SK-N-SH treated with all-trans-retinoic acid at 6 μM for 48 hours (cell line): ENCODE data around the gene RPLP2.

Experiments used
- CSDC2 ChIP-seq: fragments of 250-450 bp; sonication (Bioruptor Pico); IDR thresholded peaks from 2 replicates; pipeline ENCODE4 v1.5.0; 2020; ENCODE audit warnings: mild to moderate bottlenecking, moderate library complexity
- ESRRG ChIP-seq: fragments of 250-450 bp; sonication (Bioruptor Pico); IDR thresholded peaks from 2 replicates; pipeline ENCODE4 v1.6.1; 2021; ENCODE audit warnings: mild to moderate bottlenecking
- OSR1 ChIP-seq: fragments of 250-450 bp; sonication (Bioruptor Pico); IDR thresholded peaks from 2 replicates; pipeline ENCODE4 v1.8.0; 2022; ENCODE audit warnings: moderate library complexity, mild to moderate bottlenecking, inconsistent platforms
- POU6F1 ChIP-seq: fragments of 250-450 bp; sonication (Bioruptor Pico); IDR thresholded peaks from 2 replicates; pipeline ENCODE4 v1.8.0; 2021; ENCODE audit warnings: low read depth, mild to moderate bottlenecking, moderate library complexity, borderline replicate concordance
- PPARA ChIP-seq: fragments of 250-450 bp; sonication (Bioruptor Pico); IDR thresholded peaks from 2 replicates; pipeline ENCODE4 v1.5.0; 2020; ENCODE audit warnings: mild to moderate bottlenecking, borderline replicate concordance
- RARB ChIP-seq: fragments of 250-450 bp; sonication (Bioruptor Pico); IDR thresholded peaks from 2 replicates; pipeline ENCODE4 v1.8.0; 2021; ENCODE audit warnings: mild to moderate bottlenecking, moderate library complexity
- TCF4 ChIP-seq: fragments of 250-450 bp; sonication (Bioruptor Pico); IDR thresholded peaks from 2 replicates; pipeline ENCODE4 v1.8.0; 2021; ENCODE audit warnings: mild to moderate bottlenecking, moderate library complexity, borderline replicate concordance
- TSHZ2 ChIP-seq: fragments of 250-450 bp; sonication (Bioruptor Pico); IDR thresholded peaks from 2 replicates; pipeline ENCODE4 v1.5.0; 2020; ENCODE audit warnings: mild to moderate bottlenecking, moderate library complexity
- ZC3H10 ChIP-seq: fragments of 250-450 bp; sonication (Bioruptor Pico); IDR thresholded peaks from 2 replicates; pipeline ENCODE4 v1.5.1; 2021; ENCODE audit warnings: mild to moderate bottlenecking, moderate library complexity
- ZFP30 ChIP-seq: fragments of 450-650 bp; formaldehyde crosslinking; IDR thresholded peaks from 2 replicates; pipeline ENCODE4 v1.5.0; 2022; ENCODE audit warnings: mild to moderate bottlenecking, moderate library complexity
- ZNF8 ChIP-seq: fragments of 450-650 bp; formaldehyde crosslinking; IDR thresholded peaks from 2 replicates; pipeline ENCODE4 v1.5.0; 2020; ENCODE audit warnings: mild to moderate bottlenecking, moderate library complexity
- TF ChIP-seq, protein P1 (sequence below): fragments of 250-450 bp; sonication (Bioruptor Pico); IDR thresholded peaks from 2 replicates; pipeline ENCODE4 v1.5.1; 2021; ENCODE audit warnings: mild to moderate bottlenecking, moderate library complexity
- TF ChIP-seq, protein P2 (sequence below): fragments of 250-450 bp; sonication (Bioruptor Pico); IDR thresholded peaks from 2 replicates; pipeline ENCODE4 v1.8.0; 2020; ENCODE audit warnings: mild to moderate bottlenecking, moderate library complexity, borderline replicate concordance
- TF ChIP-seq, protein P3 (sequence below): fragments of 250-450 bp; sonication (Bioruptor Pico); IDR thresholded peaks from 2 replicates; pipeline ENCODE4 v1.5.1; 2020; ENCODE audit warnings: low read depth, mild to moderate bottlenecking, moderate library complexity

DNA sequence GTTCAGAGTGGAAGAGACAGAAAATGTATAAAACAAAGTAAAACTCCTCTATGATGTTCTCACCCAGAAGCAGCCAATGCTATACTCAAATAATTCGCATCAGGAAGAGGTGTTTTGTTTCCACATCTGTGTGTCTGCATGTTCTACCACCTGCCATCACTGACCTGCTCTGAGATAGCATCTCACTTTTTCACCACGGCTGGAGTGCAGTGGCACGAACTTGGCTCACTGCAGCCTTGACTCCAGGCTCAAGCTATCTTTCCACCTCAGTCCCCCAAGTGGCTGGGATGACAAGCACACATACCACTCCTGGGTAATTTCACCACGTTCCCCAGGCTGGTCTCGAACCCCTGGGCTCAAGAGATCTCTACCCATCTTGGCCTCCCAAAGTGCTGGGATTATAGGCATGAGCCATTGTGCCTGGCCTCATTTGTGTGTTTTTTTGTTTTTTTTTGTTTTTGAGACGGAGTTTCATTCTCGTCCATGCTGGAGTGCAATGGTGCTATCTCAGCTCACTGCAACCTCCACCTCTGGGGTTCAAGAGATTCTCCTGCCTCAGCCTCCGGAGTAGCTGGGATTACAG, 48.1 kb upstream of the RPLP2 start:
- TF ChIP-seq, protein P1, sequence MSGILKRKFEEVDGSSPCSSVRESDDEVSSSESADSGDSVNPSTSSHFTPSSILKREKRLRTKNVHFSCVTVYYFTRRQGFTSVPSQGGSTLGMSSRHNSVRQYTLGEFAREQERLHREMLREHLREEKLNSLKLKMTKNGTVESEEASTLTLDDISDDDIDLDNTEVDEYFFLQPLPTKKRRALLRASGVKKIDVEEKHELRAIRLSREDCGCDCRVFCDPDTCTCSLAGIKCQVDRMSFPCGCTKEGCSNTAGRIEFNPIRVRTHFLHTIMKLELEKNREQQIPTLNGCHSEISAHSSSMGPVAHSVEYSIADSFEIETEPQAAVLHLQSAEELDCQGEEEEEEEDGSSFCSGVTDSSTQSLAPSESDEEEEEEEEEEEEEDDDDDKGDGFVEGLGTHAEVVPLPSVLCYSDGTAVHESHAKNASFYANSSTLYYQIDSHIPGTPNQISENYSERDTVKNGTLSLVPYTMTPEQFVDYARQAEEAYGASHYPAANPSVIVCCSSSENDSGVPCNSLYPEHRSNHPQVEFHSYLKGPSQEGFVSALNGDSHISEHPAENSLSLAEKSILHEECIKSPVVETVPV: no peak
- TF ChIP-seq OSR1 (CRISPR knock-in tag): no peak
- TF ChIP-seq, protein P2, sequence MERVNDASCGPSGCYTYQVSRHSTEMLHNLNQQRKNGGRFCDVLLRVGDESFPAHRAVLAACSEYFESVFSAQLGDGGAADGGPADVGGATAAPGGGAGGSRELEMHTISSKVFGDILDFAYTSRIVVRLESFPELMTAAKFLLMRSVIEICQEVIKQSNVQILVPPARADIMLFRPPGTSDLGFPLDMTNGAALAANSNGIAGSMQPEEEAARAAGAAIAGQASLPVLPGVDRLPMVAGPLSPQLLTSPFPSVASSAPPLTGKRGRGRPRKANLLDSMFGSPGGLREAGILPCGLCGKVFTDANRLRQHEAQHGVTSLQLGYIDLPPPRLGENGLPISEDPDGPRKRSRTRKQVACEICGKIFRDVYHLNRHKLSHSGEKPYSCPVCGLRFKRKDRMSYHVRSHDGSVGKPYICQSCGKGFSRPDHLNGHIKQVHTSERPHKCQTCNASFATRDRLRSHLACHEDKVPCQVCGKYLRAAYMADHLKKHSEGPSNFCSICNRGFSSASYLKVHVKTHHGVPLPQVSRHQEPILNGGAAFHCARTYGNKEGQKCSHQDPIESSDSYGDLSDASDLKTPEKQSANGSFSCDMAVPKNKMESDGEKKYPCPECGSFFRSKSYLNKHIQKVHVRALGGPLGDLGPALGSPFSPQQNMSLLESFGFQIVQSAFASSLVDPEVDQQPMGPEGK: no peak
- TF ChIP-seq TSHZ2 (CRISPR knock-in tag): no peak
- TF ChIP-seq POU6F1 (CRISPR knock-in tag): no peak
- TF ChIP-seq ZNF8 (CRISPR knock-in tag): no peak
- TF ChIP-seq ZFP30 (CRISPR knock-in tag): no peak
- no peak for TF ChIP-seq ZC3H10
- no peak for TF ChIP-seq PPARA
- no peak for TF ChIP-seq RARB (CRISPR knock-in tag)
- TF ChIP-seq, protein P3, sequence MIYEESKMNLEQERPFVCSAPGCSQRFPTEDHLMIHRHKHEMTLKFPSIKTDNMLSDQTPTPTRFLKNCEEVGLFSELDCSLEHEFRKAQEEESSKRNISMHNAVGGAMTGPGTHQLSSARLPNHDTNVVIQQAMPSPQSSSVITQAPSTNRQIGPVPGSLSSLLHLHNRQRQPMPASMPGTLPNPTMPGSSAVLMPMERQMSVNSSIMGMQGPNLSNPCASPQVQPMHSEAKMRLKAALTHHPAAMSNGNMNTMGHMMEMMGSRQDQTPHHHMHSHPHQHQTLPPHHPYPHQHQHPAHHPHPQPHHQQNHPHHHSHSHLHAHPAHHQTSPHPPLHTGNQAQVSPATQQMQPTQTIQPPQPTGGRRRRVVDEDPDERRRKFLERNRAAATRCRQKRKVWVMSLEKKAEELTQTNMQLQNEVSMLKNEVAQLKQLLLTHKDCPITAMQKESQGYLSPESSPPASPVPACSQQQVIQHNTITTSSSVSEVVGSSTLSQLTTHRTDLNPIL (CRISPR knock-in tag): no peak
- TF ChIP-seq TCF4 (CRISPR knock-in tag): no peak
- no peak for TF ChIP-seq ESRRG (CRISPR knock-in tag)
- TF ChIP-seq CSDC2 (CRISPR knock-in tag): no peak
